HG02610 (cell line): ENCODE results near the gene SMYD3.
"Not testable (repeated sequence)": the region's sequence is repeated elsewhere in the genome, so short reads cannot be mapped to it uniquely, and the experiment has no call there.

ENCODE experiments used
- ATAC-seq: cut with Tn5 transposase; IDR thresholded peaks from one replicate; pipeline ENCODE4 v1.9.1; 2021; ENCODE audit warnings: mild to moderate bottlenecking, moderate library complexity; ENCODE audit not compliant: unreplicated experiment

Gene SMYD3

DNA sequence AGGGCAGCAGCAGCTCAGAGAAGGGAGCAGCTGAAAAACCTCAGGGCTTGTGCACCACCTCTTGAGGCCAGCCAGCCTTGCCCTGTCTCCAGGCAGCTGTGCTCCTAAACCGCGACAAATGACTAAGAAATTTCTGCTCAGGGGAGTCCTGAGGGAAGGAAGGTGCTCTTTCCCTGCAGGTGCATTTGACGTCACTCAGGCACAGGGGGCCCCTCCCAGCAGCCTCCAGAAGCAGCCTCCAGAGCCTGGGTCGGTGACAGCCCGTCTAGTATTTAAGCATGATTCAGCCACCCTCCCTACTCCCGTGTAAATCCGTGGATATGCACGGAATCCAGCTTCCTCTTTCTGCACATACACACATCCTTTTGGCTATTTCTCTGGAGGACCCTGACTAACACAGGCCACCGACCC lies 791.8 kb downstream of the SMYD3 start:
- no peak for ATAC-seq

GRCh38 chr1:245714027-245714426 lies 793.1 kb downstream of the SMYD3 start:
- not testable (repeated sequence) for ATAC-seq

GRCh38 chr1:245710961-245711903 lies 795.8 kb downstream of the SMYD3 start:
- no peak for ATAC-seq

- ATAC-seq, result no peak
These were observed 799.1 kb downstream of the SMYD3 start for GRCh38 chr1:245707941-245708340.

GRCh38 chr1:245704765-245705164 lies 802.3 kb downstream of the SMYD3 start:
- no peak for ATAC-seq

DNA sequence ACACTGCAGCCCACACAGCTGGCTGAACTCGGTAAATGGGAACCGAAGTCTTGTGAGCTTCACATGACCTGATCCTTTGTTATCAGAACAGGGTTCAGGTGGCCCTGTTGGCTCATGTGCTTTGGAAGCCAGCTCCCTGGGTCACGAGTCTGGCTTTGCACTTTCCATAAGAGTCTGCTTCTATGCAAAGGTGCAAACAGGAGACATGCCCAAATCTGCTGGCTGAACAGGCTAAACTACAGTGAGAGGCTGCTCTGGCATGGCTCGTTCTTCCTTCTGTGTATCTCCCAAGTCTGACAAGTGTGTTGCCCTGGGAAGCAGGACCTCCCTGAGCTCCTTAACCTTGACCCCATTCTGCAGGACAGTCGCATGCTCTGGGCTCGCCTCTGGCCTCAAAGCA lies 802.7 kb downstream of the SMYD3 start:
- ATAC-seq, result no peak

- no peak for ATAC-seq
These were observed 804.7 kb downstream of the SMYD3 start for GRCh38 chr1:245702346-245702745.

- ATAC-seq, result no peak
These were observed 805.4 kb downstream of the SMYD3 start for GRCh38 chr1:245701631-245702030.

- ATAC-seq, result no peak
These were observed 806.4 kb downstream of the SMYD3 start for GRCh38 chr1:245700631-245701030.
